ENCODE measurements around the gene JMJD8.

JMJD8 gene

DNA sequence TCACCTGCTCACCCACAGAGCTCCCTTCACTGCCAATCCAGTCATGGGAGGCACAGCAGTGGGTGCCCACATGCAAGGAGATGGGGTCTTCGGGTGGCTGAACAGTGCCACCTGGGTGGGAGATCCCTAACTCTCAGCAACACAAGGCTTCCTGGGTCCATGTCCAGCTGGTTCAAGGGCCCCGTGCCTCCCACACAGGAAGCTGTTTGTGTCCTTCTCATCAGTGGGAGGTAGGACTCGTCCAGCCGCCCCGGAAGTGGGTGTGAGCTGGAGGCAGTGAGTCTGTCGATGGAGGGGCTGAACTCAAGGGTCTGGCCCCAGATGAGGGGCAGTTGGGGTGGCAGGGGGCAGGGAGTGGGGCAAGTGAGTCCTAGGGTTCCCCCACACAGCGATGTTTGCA is 19.9 kb upstream of the JMJD8 start:
- no peak overlapping the region for H3K27ac ChIP-seq
- H3K79me2 ChIP-seq (ENCODE audit: insufficient read depth, low read depth): no peaks in the 10 kb centered on the region
- H4K20me1 ChIP-seq (ENCODE audit: insufficient read depth): no peaks in the 10 kb centered on the region
- H3K4me3 ChIP-seq (IDR thresholded peaks at IDR 0.05; ENCODE audit: insufficient read depth, low read depth, low read length): no peak overlapping the region
- TF ChIP-seq, protein P1, sequence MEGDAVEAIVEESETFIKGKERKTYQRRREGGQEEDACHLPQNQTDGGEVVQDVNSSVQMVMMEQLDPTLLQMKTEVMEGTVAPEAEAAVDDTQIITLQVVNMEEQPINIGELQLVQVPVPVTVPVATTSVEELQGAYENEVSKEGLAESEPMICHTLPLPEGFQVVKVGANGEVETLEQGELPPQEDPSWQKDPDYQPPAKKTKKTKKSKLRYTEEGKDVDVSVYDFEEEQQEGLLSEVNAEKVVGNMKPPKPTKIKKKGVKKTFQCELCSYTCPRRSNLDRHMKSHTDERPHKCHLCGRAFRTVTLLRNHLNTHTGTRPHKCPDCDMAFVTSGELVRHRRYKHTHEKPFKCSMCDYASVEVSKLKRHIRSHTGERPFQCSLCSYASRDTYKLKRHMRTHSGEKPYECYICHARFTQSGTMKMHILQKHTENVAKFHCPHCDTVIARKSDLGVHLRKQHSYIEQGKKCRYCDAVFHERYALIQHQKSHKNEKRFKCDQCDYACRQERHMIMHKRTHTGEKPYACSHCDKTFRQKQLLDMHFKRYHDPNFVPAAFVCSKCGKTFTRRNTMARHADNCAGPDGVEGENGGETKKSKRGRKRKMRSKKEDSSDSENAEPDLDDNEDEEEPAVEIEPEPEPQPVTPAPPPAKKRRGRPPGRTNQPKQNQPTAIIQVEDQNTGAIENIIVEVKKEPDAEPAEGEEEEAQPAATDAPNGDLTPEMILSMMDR (conservative IDR thresholded peaks at IDR 0.05; ENCODE audit: low read depth, low read length): no peak
- H3K9ac ChIP-seq: no peak overlapping the region
- no peaks in the 10 kb centered on the region for H3K4me1 ChIP-seq (ENCODE audit: low read depth, poor library complexity, severe bottlenecking)
- peaks cover 88% of the 10 kb centered on the region for H3K27me3 ChIP-seq (ENCODE audit: insufficient read depth, low read depth)
- no peak overlapping the region for H3K4me2 ChIP-seq
- no peaks in the 10 kb centered on the region for H3K36me3 ChIP-seq (ENCODE audit: insufficient read depth)
- no peak overlapping the region for H2AFZ ChIP-seq (ENCODE audit: low read depth)

GRCh38 chr16:703406-703805 is 19.3 kb upstream of the JMJD8 start:
- no peaks in the 10 kb centered on the region for H3K4me1 ChIP-seq (ENCODE audit: low read depth, poor library complexity, severe bottlenecking)
- H3K27ac ChIP-seq: no peak overlapping the region
- TF ChIP-seq, protein P1 (conservative IDR thresholded peaks at IDR 0.05; ENCODE audit: low read depth, low read length): no peak
- no peaks in the 10 kb centered on the region for H3K79me2 ChIP-seq (ENCODE audit: insufficient read depth, low read depth)
- H3K9ac ChIP-seq: no peak overlapping the region
- H3K27me3 ChIP-seq (ENCODE audit: insufficient read depth, low read depth): peaks cover 88% of the 10 kb centered on the region
- no peaks in the 10 kb centered on the region for H3K36me3 ChIP-seq (ENCODE audit: insufficient read depth)
- no peak overlapping the region for H3K4me2 ChIP-seq
- no peak overlapping the region for H2AFZ ChIP-seq (ENCODE audit: low read depth)
- H4K20me1 ChIP-seq (ENCODE audit: insufficient read depth): no peaks in the 10 kb centered on the region
- no peak overlapping the region for H3K4me3 ChIP-seq (IDR thresholded peaks at IDR 0.05; ENCODE audit: insufficient read depth, low read depth, low read length)

GRCh38 chr16:702341-702740 is 18.2 kb upstream of the JMJD8 start:
- H3K4me3 ChIP-seq (IDR thresholded peaks at IDR 0.05; ENCODE audit: insufficient read depth, low read depth, low read length): no peak overlapping the region
- no peak overlapping the region for H3K4me2 ChIP-seq
- peaks cover 91% of the 10 kb centered on the region for H3K27me3 ChIP-seq (ENCODE audit: insufficient read depth, low read depth)
- no peaks in the 10 kb centered on the region for H3K36me3 ChIP-seq (ENCODE audit: insufficient read depth)
- no peaks in the 10 kb centered on the region for H4K20me1 ChIP-seq (ENCODE audit: insufficient read depth)
- no peak overlapping the region for H3K9ac ChIP-seq
- TF ChIP-seq, protein P1 (conservative IDR thresholded peaks at IDR 0.05; ENCODE audit: low read depth, low read length): no peak
- no peak overlapping the region for H3K27ac ChIP-seq
- H2AFZ ChIP-seq (ENCODE audit: low read depth): no peak overlapping the region
- H3K79me2 ChIP-seq (ENCODE audit: insufficient read depth, low read depth): no peaks in the 10 kb centered on the region
- no peaks in the 10 kb centered on the region for H3K4me1 ChIP-seq (ENCODE audit: low read depth, poor library complexity, severe bottlenecking)

DNA sequence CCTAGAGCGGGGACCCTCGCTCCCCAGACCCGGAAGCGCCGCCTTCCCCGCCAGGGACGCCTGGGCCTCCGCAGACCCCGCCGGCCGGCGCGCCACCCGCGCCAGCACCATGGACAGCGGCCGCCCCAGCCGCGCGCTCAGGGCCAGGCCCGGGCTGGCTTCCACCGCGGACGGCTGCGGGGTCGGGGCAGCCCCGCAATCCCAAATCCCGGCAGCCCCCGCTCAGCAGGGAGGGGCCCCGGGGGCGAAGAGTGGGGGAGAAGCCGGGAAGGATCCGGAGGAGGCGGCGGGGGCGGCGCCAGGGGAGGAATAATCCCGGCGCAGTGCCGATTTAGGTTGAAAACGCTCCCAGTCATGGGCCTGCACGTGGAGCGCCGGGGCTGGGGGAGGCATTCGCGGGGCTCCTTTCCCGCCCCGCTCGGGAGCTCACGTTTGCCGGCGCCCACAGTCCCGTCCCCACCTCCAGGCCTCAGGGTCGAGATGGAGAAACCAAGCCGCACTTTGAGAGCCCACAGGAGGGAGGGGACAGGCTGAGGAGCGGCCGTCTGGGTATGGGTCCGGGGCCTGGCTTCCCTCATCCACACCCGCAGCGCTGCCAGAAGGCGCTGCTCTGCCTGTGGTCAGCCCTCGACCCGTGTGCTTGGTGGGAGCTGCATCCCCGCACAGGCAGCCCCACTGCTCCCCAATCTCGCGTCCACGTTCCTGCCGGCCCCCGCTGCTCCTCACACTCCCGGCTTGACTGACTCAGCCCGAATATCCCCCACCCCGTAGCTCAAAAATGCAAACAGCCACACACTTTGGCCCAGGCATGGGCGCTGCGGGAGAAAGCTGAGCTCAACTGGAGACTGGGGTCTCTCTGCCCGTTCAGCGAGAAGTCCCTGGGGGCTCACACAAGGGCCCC is 16.8 kb upstream of the JMJD8 start:
- Histone ChIP-seq H3K4me1 (ENCODE audit: low read depth, poor library complexity, severe bottlenecking) (peaks cover 5% of the 10 kb centered on the region), H3K27me3 (ENCODE audit: insufficient read depth, low read depth) (peaks cover 80% of the 10 kb centered on the region), H3K9ac (no peak overlapping the region), H3K27ac (no peak overlapping the region), H3K4me2 (no peak overlapping the region), H4K20me1 (ENCODE audit: insufficient read depth) (no peaks in the 10 kb centered on the region), H2AFZ (ENCODE audit: low read depth) (no peak overlapping the region), H3K79me2 (ENCODE audit: insufficient read depth, low read depth) (no peaks in the 10 kb centered on the region), H3K4me3 (IDR thresholded peaks at IDR 0.05; ENCODE audit: insufficient read depth, low read depth, low read length) (no peak overlapping the region), H3K36me3 (ENCODE audit: insufficient read depth) (no peaks in the 10 kb centered on the region)
- TF ChIP-seq, protein P1 (conservative IDR thresholded peaks at IDR 0.05; ENCODE audit: low read depth, low read length): no peak
